GM10248 (cell line): ENCODE measurements around the gene PPDPF.

Source experiments
- CTCF ChIA-PET: fragments of 300-600 bp; sonication (Branson Sonifier 250); formaldehyde crosslinking; extraction: SDS; loops from one replicate; lab custom pipeline; 2021; ENCODE audit warnings: antibody characterized with exemption; lab: Yijun Ruan, JAX
- POLR2A ChIA-PET: fragments of 350-650 bp; sonication (Branson Sonifier 250); formaldehyde crosslinking; extraction: SDS; loops from one replicate; lab custom pipeline; 2020; ENCODE audit warnings: antibody characterized with exemption; lab: Yijun Ruan, JAX
- DNase-seq: peaks from one replicate; pipeline ENCODE4 v3.0.0; 2012; ENCODE audit errors: extremely low spot score
- CTCF ChIP-seq: IDR thresholded peaks from 2 replicates; pipeline ENCODE4 v1.5.1; 2012; ENCODE audit warnings: mild to moderate bottlenecking, low read depth; ENCODE audit errors: extremely low read depth, missing control alignments, control extremely low read depth

Gene PPDPF

GRCh38 chr20:63536241-63536977 is 15.8 kb downstream of the PPDPF start:
- TF ChIP-seq CTCF: no peak
- CTCF ChIA-PET: interaction anchor here (1.0 to 4.2 kb wide), 20 partner anchors 8 to 521 kb away, joined by 3 to 35 read pairs (median 6); partner anchors contain the start of genes ARFRP1, FNDC11, PPDPF and PRPF6
- DNase-seq: no peak
- POLR2A ChIA-PET: interaction anchor here (1.4 kb wide), 1 partner anchor 15 kb away, joined by 3 read pairs; no protein-coding TSS in a partner anchor

GRCh38 chr20:63536997-63537524 is 16.5 kb downstream of the PPDPF start, which contains the start of gene PTK6:
Gene PTK6 (minus strand): TSS chr20:63537376. CDS start chr20:63537314, 62 bp downstream.
- POLR2A ChIA-PET: interaction anchor here (1.4 kb wide), 2 partner anchors 16 to 105 kb away, joined by 3 to 4 read pairs; no protein-coding TSS in a partner anchor
- peak; percentile 71 for DNase-seq
- TF ChIP-seq CTCF: no peak
- CTCF ChIA-PET: interaction anchor here (0.6 to 4.2 kb wide), 59 partner anchors 9 to 583 kb away, joined by 3 to 35 read pairs (median 4); partner anchors contain the start of genes ABHD16B, ARFRP1, FNDC11 and HELZ2

- DNase-seq: peak; percentile 99
- POLR2A ChIA-PET: interaction anchor here (0.5 to 1.4 kb wide), 3 partner anchors 16 to 104 kb away, joined by 3 to 5 read pairs (median 4); no protein-coding TSS in a partner anchor
- CTCF ChIA-PET: interaction anchor here (0.6 to 4.2 kb wide), 59 partner anchors 9 to 582 kb away, joined by 3 to 35 read pairs (median 4); partner anchors contain the start of genes ABHD16B, ARFRP1, FNDC11 and HELZ2
- peak; percentile 98 for TF ChIP-seq CTCF
These were observed 17.1 kb downstream of the PPDPF start for GRCh38 chr20:63537525-63538203.

- peak; percentile 55 for DNase-seq
- TF ChIP-seq CTCF: peak; percentile 37
- CTCF ChIA-PET: interaction anchor here (0.8 to 4.2 kb wide), 44 partner anchors 8 to 581 kb away, joined by 3 to 35 read pairs (median 4); partner anchors contain the start of genes HELZ2, PPDPF, SAMD10 and SRMS
- POLR2A ChIA-PET: interaction anchor here (0.5 to 1.4 kb wide), 2 partner anchors 18 to 103 kb away, joined by 4 to 5 read pairs; no protein-coding TSS in a partner anchor
These were observed 17.9 kb downstream of the PPDPF start for GRCh38 chr20:63538204-63539091.

GRCh38 chr20:63539092-63539430 is 18.5 kb downstream of the PPDPF start:
- no peak for TF ChIP-seq CTCF
- POLR2A ChIA-PET: no interaction called here
- CTCF ChIA-PET: interaction anchor here (0.8 to 4.2 kb wide), 17 partner anchors 11 to 521 kb away, joined by 3 to 35 read pairs (median 8); partner anchors contain the start of genes HELZ2, PPDPF, SAMD10 and TPD52L2
- no peak for DNase-seq
